ENCODE results near the gene NHSL2.

Gene NHSL2

GRCh38 chrX:72043636-72044035, 133.0 kb downstream of the NHSL2 start:
- H3K27ac ChIP-seq (replicated peaks; ENCODE audit: low read length), result no peak overlapping the region
- H3K9ac ChIP-seq (ENCODE audit: low read depth, low read length, poor library complexity), result no peak overlapping the region
- no peak overlapping the region for H2BK5ac ChIP-seq (ENCODE audit: low read length)
- H3K9me3 ChIP-seq (replicated peaks in 1 of 2; ENCODE audit: control insufficient read depth in 2 of 2, insufficient read depth in 1 of 2, low read depth in 1 of 2, low read length in 2 of 2), result no peaks in the 10 kb centered on the region
- no peak overlapping the region for H3K4me3 ChIP-seq (ENCODE audit: low read length in 2 of 2)
- H2BK12ac ChIP-seq (ENCODE audit: low read length), result no peak overlapping the region
- H3K4me1 ChIP-seq (ENCODE audit: control insufficient read depth in 2 of 2, insufficient read depth in 1 of 2, low read depth in 1 of 2, low read length in 2 of 2), result peaks cover 4 to 7% of the 10 kb centered on the region in 2 donors
- no peak overlapping the region for H2AK5ac ChIP-seq (ENCODE audit: low read depth, low read length)
- WGBS, 2 donors (ENCODE audit: extremely low coverage in 2 of 2, insufficient read length in 2 of 2, insufficient replicate concordance in 1 of 2), result no CpG with 5 or more reads among the region's 4 CpGs
- no peaks in the 10 kb centered on the region for H3K79me1 ChIP-seq (ENCODE audit: low read depth, low read length)
- H3K36me3 ChIP-seq (replicated peaks in 1 of 2; ENCODE audit: control insufficient read depth in 2 of 2, insufficient read depth in 2 of 2, low read length in 2 of 2), result peaks cover 0 to 4% of the 10 kb centered on the region in 2 donors
- H2AFZ ChIP-seq (ENCODE audit: low read length), result no peak overlapping the region
- H3K14ac ChIP-seq (ENCODE audit: low read length), result no peak overlapping the region
- no peak overlapping the region for H3K4me2 ChIP-seq (ENCODE audit: insufficient read depth, low read length, poor library complexity, severe bottlenecking)
- no peak overlapping the region for H3K18ac ChIP-seq (ENCODE audit: low read length)
- H4K8ac ChIP-seq (ENCODE audit: low read depth, low read length), result no peak overlapping the region
- DNase-seq (ENCODE audit: low spot score), result no peak
- H3K27me3 ChIP-seq (ENCODE audit: control insufficient read depth in 3 of 3, insufficient read depth in 3 of 3, low read depth in 1 of 3, low read length in 3 of 3), result peaks cover 0 to 15% (median 0%) of the 10 kb centered on the region in 3 experiments
- H3K4ac ChIP-seq (ENCODE audit: low read length), result no peak overlapping the region
- no peak overlapping the region for H4K91ac ChIP-seq (ENCODE audit: low read depth, low read length, poor library complexity)
- no peak overlapping the region for H2BK15ac ChIP-seq (ENCODE audit: low read length)
- H2BK120ac ChIP-seq (ENCODE audit: low read depth, low read length), result no peak overlapping the region
- no peak overlapping the region for H3K23ac ChIP-seq (ENCODE audit: low read depth, low read length, poor library complexity)

GRCh38 chrX:72045141-72045540, 134.5 kb downstream of the NHSL2 start:
- no peak overlapping the region for H2BK5ac ChIP-seq (ENCODE audit: low read length)
- WGBS, 2 donors (ENCODE audit: extremely low coverage in 2 of 2, insufficient read length in 2 of 2, insufficient replicate concordance in 1 of 2), result no CpG with 5 or more reads among the region's 4 CpGs
- H3K27ac ChIP-seq (replicated peaks; ENCODE audit: low read length), result no peak overlapping the region
- H2BK12ac ChIP-seq (ENCODE audit: low read length), result no peak overlapping the region
- H3K4me2 ChIP-seq (ENCODE audit: insufficient read depth, low read length, poor library complexity, severe bottlenecking), result no peak overlapping the region
- peaks cover 0 to 15% (median 0%) of the 10 kb centered on the region in 3 experiments for H3K27me3 ChIP-seq (ENCODE audit: control insufficient read depth in 3 of 3, insufficient read depth in 3 of 3, low read depth in 1 of 3, low read length in 3 of 3)
- no peak overlapping the region for H2BK15ac ChIP-seq (ENCODE audit: low read length)
- no peak overlapping the region for H2AK5ac ChIP-seq (ENCODE audit: low read depth, low read length)
- no peak overlapping the region for H3K18ac ChIP-seq (ENCODE audit: low read length)
- no peak overlapping the region for H3K4me3 ChIP-seq (ENCODE audit: low read length in 2 of 2)
- H2AFZ ChIP-seq (ENCODE audit: low read length), result no peak overlapping the region
- H3K9ac ChIP-seq (ENCODE audit: low read depth, low read length, poor library complexity), result no peak overlapping the region
- H3K9me3 ChIP-seq (replicated peaks in 1 of 2; ENCODE audit: control insufficient read depth in 2 of 2, insufficient read depth in 1 of 2, low read depth in 1 of 2, low read length in 2 of 2), result no peaks in the 10 kb centered on the region
- peaks cover 4 to 7% of the 10 kb centered on the region in 2 donors for H3K4me1 ChIP-seq (ENCODE audit: control insufficient read depth in 2 of 2, insufficient read depth in 1 of 2, low read depth in 1 of 2, low read length in 2 of 2)
- H2BK120ac ChIP-seq (ENCODE audit: low read depth, low read length), result no peak overlapping the region
- H3K14ac ChIP-seq (ENCODE audit: low read length), result no peak overlapping the region
- no peak for DNase-seq (ENCODE audit: low spot score)
- no peak overlapping the region for H4K8ac ChIP-seq (ENCODE audit: low read depth, low read length)
- H3K79me1 ChIP-seq (ENCODE audit: low read depth, low read length), result no peaks in the 10 kb centered on the region
- H3K4ac ChIP-seq (ENCODE audit: low read length), result no peak overlapping the region
- no peak overlapping the region for H4K91ac ChIP-seq (ENCODE audit: low read depth, low read length, poor library complexity)
- H3K23ac ChIP-seq (ENCODE audit: low read depth, low read length, poor library complexity), result no peak overlapping the region
- peaks cover 0 to 4% of the 10 kb centered on the region in 2 donors for H3K36me3 ChIP-seq (replicated peaks in 1 of 2; ENCODE audit: control insufficient read depth in 2 of 2, insufficient read depth in 2 of 2, low read length in 2 of 2)

GRCh38 chrX:72045552-72046277, 135.1 kb downstream of the NHSL2 start:
- H3K14ac ChIP-seq (ENCODE audit: low read length), result no peak overlapping the region
- no peak for DNase-seq (ENCODE audit: low spot score)
- no peak overlapping the region for H2AFZ ChIP-seq (ENCODE audit: low read length)
- H4K8ac ChIP-seq (ENCODE audit: low read depth, low read length), result no peak overlapping the region
- H2AK5ac ChIP-seq (ENCODE audit: low read depth, low read length), result no peak overlapping the region
- no peaks in the 10 kb centered on the region for H3K79me1 ChIP-seq (ENCODE audit: low read depth, low read length)
- no peak overlapping the region for H2BK12ac ChIP-seq (ENCODE audit: low read length)
- H3K4me2 ChIP-seq (ENCODE audit: insufficient read depth, low read length, poor library complexity, severe bottlenecking), result no peak overlapping the region
- no peak overlapping the region for H3K18ac ChIP-seq (ENCODE audit: low read length)
- H3K4ac ChIP-seq (ENCODE audit: low read length), result no peak overlapping the region
- peaks cover 0 to 4% of the 10 kb centered on the region in 2 donors for H3K36me3 ChIP-seq (replicated peaks in 1 of 2; ENCODE audit: control insufficient read depth in 2 of 2, insufficient read depth in 2 of 2, low read length in 2 of 2)
- H3K9ac ChIP-seq (ENCODE audit: low read depth, low read length, poor library complexity), result no peak overlapping the region
- no peak overlapping the region for H3K27ac ChIP-seq (replicated peaks; ENCODE audit: low read length)
- H2BK120ac ChIP-seq (ENCODE audit: low read depth, low read length), result no peak overlapping the region
- no peak overlapping the region for H2BK5ac ChIP-seq (ENCODE audit: low read length)
- peaks cover 0 to 15% (median 0%) of the 10 kb centered on the region in 3 experiments for H3K27me3 ChIP-seq (ENCODE audit: control insufficient read depth in 3 of 3, insufficient read depth in 3 of 3, low read depth in 1 of 3, low read length in 3 of 3)
- no CpG with 5 or more reads among the region's 9 CpGs for WGBS, 2 donors (ENCODE audit: extremely low coverage in 2 of 2, insufficient read length in 2 of 2, insufficient replicate concordance in 1 of 2)
- H4K91ac ChIP-seq (ENCODE audit: low read depth, low read length, poor library complexity), result no peak overlapping the region
- H3K23ac ChIP-seq (ENCODE audit: low read depth, low read length, poor library complexity), result no peak overlapping the region
- H2BK15ac ChIP-seq (ENCODE audit: low read length), result no peak overlapping the region
- H3K4me1 ChIP-seq (ENCODE audit: control insufficient read depth in 2 of 2, insufficient read depth in 1 of 2, low read depth in 1 of 2, low read length in 2 of 2), result peaks cover 4 to 7% of the 10 kb centered on the region in 2 donors
- H3K4me3 ChIP-seq (ENCODE audit: low read length in 2 of 2), result no peak overlapping the region
- no peaks in the 10 kb centered on the region for H3K9me3 ChIP-seq (replicated peaks in 1 of 2; ENCODE audit: control insufficient read depth in 2 of 2, insufficient read depth in 1 of 2, low read depth in 1 of 2, low read length in 2 of 2)

GRCh38 chrX:72046447-72046846, 135.8 kb downstream of the NHSL2 start:
- Histone ChIP-seq H3K4me2 (ENCODE audit: insufficient read depth, low read length, poor library complexity, severe bottlenecking) (no peak overlapping the region), H4K91ac (ENCODE audit: low read depth, low read length, poor library complexity) (no peak overlapping the region), H3K79me1 (ENCODE audit: low read depth, low read length) (no peaks in the 10 kb centered on the region), H3K4ac (ENCODE audit: low read length) (no peak overlapping the region), H2BK12ac (ENCODE audit: low read length) (no peak overlapping the region), H3K14ac (ENCODE audit: low read length) (no peak overlapping the region), H3K27me3 (ENCODE audit: control insufficient read depth in 3 of 3, insufficient read depth in 3 of 3, low read depth in 1 of 3, low read length in 3 of 3) (peaks cover 0 to 15% (median 0%) of the 10 kb centered on the region in 3 experiments), H2BK15ac (ENCODE audit: low read length) (no peak overlapping the region), H3K9me3 (replicated peaks in 1 of 2; ENCODE audit: control insufficient read depth in 2 of 2, insufficient read depth in 1 of 2, low read depth in 1 of 2, low read length in 2 of 2) (no peaks in the 10 kb centered on the region), H4K8ac (ENCODE audit: low read depth, low read length) (no peak overlapping the region), H3K18ac (ENCODE audit: low read length) (no peak overlapping the region), H2AK5ac (ENCODE audit: low read depth, low read length) (no peak overlapping the region), H3K4me1 (ENCODE audit: control insufficient read depth in 2 of 2, insufficient read depth in 1 of 2, low read depth in 1 of 2, low read length in 2 of 2) (peaks cover 4 to 7% of the 10 kb centered on the region in 2 donors), H3K9ac (ENCODE audit: low read depth, low read length, poor library complexity) (no peak overlapping the region), H2BK5ac (ENCODE audit: low read length) (no peak overlapping the region), H2BK120ac (ENCODE audit: low read depth, low read length) (no peak overlapping the region), H3K4me3 (ENCODE audit: low read length in 2 of 2) (no peak overlapping the region), H3K23ac (ENCODE audit: low read depth, low read length, poor library complexity) (no peak overlapping the region), H3K27ac (replicated peaks; ENCODE audit: low read length) (no peak overlapping the region), H3K36me3 (replicated peaks in 1 of 2; ENCODE audit: control insufficient read depth in 2 of 2, insufficient read depth in 2 of 2, low read length in 2 of 2) (peaks cover 0 to 4% of the 10 kb centered on the region in 2 donors), H2AFZ (ENCODE audit: low read length) (no peak overlapping the region)
- WGBS, 2 donors (ENCODE audit: extremely low coverage in 2 of 2, insufficient read length in 2 of 2, insufficient replicate concordance in 1 of 2), result no CpG with 5 or more reads among the region's 6 CpGs
- no peak for DNase-seq (ENCODE audit: low spot score)
